HCT116 (cell line): Measurements from ENCODE around the gene FOXJ2.

ENCODE experiments used
- EZH2phosphoT487 ChIP-seq: fragments of 200-600 bp; IDR thresholded peaks from 2 replicates; pipeline ENCODE4 v1.6.1; 2018; ENCODE audit warnings: antibody characterized with exemption, borderline replicate concordance
- POLR2A ChIP-seq: IDR thresholded peaks from 2 replicates; pipeline ENCODE4 v1.7.0; 2011; ENCODE audit warnings: borderline replicate concordance; ENCODE audit not compliant: insufficient read depth, insufficient read length; ENCODE audit errors: extremely low read depth
- POLR2AphosphoS5 ChIP-seq: IDR thresholded peaks from 2 replicates; pipeline ENCODE4 v1.6.1; 2011; ENCODE audit warnings: mild to moderate bottlenecking, low read depth, low read length, moderate library complexity
- RAD21 ChIP-seq: IDR thresholded peaks from 2 replicates; pipeline ENCODE4 v1.6.1; 2012; ENCODE audit warnings: low read depth, mild to moderate bottlenecking
- ZNF274 ChIP-seq: fragments of 200-500 bp; sonication (Bioruptor generic); IDR thresholded peaks from 2 replicates; pipeline ENCODE4 v1.6.1; 2014; ENCODE audit warnings: mild to moderate bottlenecking, low read depth, low read length, inconsistent platforms
- TF ChIP-seq, protein P1 (sequence below): IDR thresholded peaks from 2 replicates; pipeline ENCODE4 v1.6.1; 2012; ENCODE audit warnings: low read depth
- TF ChIP-seq, protein P2 (sequence below), 3 experiments: fragments of 200-600 bp in 1 of 3; sonication (generic) in 1 of 3; IDR thresholded peaks in 2 of 3; conservative IDR thresholded peaks in 1 of 3; 2 replicates each; pipeline ENCODE4 v1.5.1; 2012 to 2017; ENCODE audit warnings: low read depth in 2 of 3, low read length in 2 of 3, antibody characterized with exemption in 1 of 3, borderline replicate concordance in 1 of 3, control low read depth in 1 of 3, mild to moderate bottlenecking in 1 of 3, mixed read lengths in 1 of 3, mixed run types in 1 of 3, moderate library complexity in 1 of 3; ENCODE audit not compliant: insufficient read depth in 1 of 3

DNA sequence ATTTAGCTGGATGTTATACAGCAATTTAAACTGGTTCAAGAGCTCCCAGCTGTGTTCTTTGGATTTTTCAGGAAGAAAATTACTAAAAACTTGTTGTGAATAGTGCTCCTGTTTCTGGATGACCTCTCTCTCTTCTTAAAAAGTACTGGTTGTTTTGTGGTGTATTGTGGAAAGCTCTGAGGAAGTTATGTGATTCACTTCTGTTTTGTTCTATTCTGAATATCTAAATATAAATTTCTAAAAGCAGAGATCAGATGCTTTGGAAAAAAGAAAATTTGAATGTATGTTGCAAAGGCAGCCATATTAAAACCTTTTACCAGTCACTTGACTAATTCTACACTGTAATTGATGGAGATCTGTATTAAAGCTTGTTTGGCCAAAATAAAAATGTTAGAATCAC, 37.1 kb downstream of the FOXJ2 start:
- no peak for TF ChIP-seq ZNF274
- TF ChIP-seq, protein P1, sequence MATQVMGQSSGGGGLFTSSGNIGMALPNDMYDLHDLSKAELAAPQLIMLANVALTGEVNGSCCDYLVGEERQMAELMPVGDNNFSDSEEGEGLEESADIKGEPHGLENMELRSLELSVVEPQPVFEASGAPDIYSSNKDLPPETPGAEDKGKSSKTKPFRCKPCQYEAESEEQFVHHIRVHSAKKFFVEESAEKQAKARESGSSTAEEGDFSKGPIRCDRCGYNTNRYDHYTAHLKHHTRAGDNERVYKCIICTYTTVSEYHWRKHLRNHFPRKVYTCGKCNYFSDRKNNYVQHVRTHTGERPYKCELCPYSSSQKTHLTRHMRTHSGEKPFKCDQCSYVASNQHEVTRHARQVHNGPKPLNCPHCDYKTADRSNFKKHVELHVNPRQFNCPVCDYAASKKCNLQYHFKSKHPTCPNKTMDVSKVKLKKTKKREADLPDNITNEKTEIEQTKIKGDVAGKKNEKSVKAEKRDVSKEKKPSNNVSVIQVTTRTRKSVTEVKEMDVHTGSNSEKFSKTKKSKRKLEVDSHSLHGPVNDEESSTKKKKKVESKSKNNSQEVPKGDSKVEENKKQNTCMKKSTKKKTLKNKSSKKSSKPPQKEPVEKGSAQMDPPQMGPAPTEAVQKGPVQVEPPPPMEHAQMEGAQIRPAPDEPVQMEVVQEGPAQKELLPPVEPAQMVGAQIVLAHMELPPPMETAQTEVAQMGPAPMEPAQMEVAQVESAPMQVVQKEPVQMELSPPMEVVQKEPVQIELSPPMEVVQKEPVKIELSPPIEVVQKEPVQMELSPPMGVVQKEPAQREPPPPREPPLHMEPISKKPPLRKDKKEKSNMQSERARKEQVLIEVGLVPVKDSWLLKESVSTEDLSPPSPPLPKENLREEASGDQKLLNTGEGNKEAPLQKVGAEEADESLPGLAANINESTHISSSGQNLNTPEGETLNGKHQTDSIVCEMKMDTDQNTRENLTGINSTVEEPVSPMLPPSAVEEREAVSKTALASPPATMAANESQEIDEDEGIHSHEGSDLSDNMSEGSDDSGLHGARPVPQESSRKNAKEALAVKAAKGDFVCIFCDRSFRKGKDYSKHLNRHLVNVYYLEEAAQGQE = no peak
- TF ChIP-seq, protein P2, sequence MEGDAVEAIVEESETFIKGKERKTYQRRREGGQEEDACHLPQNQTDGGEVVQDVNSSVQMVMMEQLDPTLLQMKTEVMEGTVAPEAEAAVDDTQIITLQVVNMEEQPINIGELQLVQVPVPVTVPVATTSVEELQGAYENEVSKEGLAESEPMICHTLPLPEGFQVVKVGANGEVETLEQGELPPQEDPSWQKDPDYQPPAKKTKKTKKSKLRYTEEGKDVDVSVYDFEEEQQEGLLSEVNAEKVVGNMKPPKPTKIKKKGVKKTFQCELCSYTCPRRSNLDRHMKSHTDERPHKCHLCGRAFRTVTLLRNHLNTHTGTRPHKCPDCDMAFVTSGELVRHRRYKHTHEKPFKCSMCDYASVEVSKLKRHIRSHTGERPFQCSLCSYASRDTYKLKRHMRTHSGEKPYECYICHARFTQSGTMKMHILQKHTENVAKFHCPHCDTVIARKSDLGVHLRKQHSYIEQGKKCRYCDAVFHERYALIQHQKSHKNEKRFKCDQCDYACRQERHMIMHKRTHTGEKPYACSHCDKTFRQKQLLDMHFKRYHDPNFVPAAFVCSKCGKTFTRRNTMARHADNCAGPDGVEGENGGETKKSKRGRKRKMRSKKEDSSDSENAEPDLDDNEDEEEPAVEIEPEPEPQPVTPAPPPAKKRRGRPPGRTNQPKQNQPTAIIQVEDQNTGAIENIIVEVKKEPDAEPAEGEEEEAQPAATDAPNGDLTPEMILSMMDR (IDR thresholded peaks at IDR 0.05 in 2 of 3, conservative IDR thresholded peaks at IDR 0.05 in 1 of 3; ENCODE audit: borderline replicate concordance in 1 of 3, insufficient read depth in 1 of 3, low read depth in 2 of 3, low read length in 2 of 3) = no peak
- TF ChIP-seq POLR2AphosphoS5 = no peak
- TF ChIP-seq POLR2A = no peak
- TF ChIP-seq EZH2phosphoT487 = no peak
- no peak for TF ChIP-seq RAD21
